Mucosa of stomach (tissue), 1 donor: Measurements from ENCODE around the gene ROCK1.
"Not testable (repeated sequence)": the region's sequence is repeated elsewhere in the genome, so short reads cannot be mapped to it uniquely, and the experiment has no call there.

Experiments used
- H3K27me3 ChIP-seq: one replicate; pipeline ENCODE4 v1.7.0; 2013; ENCODE audit warnings: mild to moderate bottlenecking, low read length; ENCODE audit not compliant: control insufficient read depth, insufficient read depth
- H3K36me3 ChIP-seq: one replicate; pipeline ENCODE4 v1.7.0; 2013; ENCODE audit warnings: low read length; ENCODE audit not compliant: control insufficient read depth, insufficient read depth
- H3K4me1 ChIP-seq: one replicate; pipeline ENCODE4 v1.7.0; 2013; ENCODE audit warnings: mild to moderate bottlenecking, low read length; ENCODE audit not compliant: control insufficient read depth, insufficient read depth
- H3K4me3 ChIP-seq: one replicate; pipeline ENCODE4 v1.7.0; 2013; ENCODE audit warnings: low read length
- H3K9ac ChIP-seq: one replicate; pipeline ENCODE4 v1.7.0; 2013; ENCODE audit warnings: mild to moderate bottlenecking, low read length, moderate library complexity
- H3K9me3 ChIP-seq: one replicate; pipeline ENCODE4 v1.7.0; 2013; ENCODE audit warnings: mild to moderate bottlenecking, low read length, moderate library complexity; ENCODE audit not compliant: control insufficient read depth
- donor health status: Pancreatic carcinoma.

Gene ROCK1

GRCh38 chr18:21111346-21112139 lies at the start of gene ROCK1:
ROCK1 (minus strand) TSS chr18:21111813; CDS start chr18:21110910, 903 bp downstream.
- H3K4me1 ChIP-seq: peaks cover 25% of the 10 kb centered on the region
- H3K9ac ChIP-seq: peak within 1 kb of the TSS; percentile 95
- peak within 1 kb of the TSS; percentile 85 for H3K4me3 ChIP-seq
- no peaks in the 10 kb centered on the region for H3K27me3 ChIP-seq
- H3K36me3 ChIP-seq: no peaks in the 10 kb centered on the region
- H3K9me3 ChIP-seq: no peaks in the 10 kb centered on the region

- Histone ChIP-seq H3K36me3 (no peaks in the 10 kb centered on the region), H3K9me3 (no peaks in the 10 kb centered on the region), H3K4me3 (no peak overlapping the region), H3K27me3 (no peaks in the 10 kb centered on the region), H3K4me1 (no peaks in the 10 kb centered on the region), H3K9ac (no peak overlapping the region)
Observed at GRCh38 chr18:21155443-21155842, 43.8 kb upstream of the ROCK1 start.

- Histone ChIP-seq H3K4me3 (no peak overlapping the region), H3K9ac (no peak overlapping the region), H3K4me1 (no peaks in the 10 kb centered on the region), H3K9me3 (no peaks in the 10 kb centered on the region), H3K36me3 (no peaks in the 10 kb centered on the region), H3K27me3 (no peaks in the 10 kb centered on the region)
Observed at GRCh38 chr18:21146016-21146415, 34.4 kb upstream of the ROCK1 start.

DNA sequence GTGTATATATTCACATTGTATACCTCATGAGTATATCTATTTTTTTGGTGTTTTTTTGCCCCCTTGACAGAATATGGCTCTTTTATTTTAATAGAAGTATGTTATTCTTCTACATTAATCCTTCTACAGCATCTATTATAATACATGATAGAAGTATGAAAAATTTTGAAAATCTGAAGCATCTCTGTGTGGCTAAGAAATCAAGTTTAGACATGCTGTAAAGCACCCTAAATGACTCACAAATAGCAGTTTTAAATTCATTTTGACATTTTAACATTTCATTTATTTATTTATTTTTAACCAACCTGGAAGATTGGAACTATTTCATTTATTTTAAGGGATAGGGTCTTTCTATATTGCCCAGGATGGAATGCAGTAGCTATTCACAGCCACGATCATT lies 33.8 kb upstream of the ROCK1 start:
- no peak overlapping the region for H3K4me3 ChIP-seq
- H3K9me3 ChIP-seq: no peaks in the 10 kb centered on the region
- no peaks in the 10 kb centered on the region for H3K4me1 ChIP-seq
- H3K9ac ChIP-seq: no peak overlapping the region
- no peaks in the 10 kb centered on the region for H3K27me3 ChIP-seq
- no peaks in the 10 kb centered on the region for H3K36me3 ChIP-seq

- H3K9me3 ChIP-seq: no peaks in the 10 kb centered on the region
- no peaks in the 10 kb centered on the region for H3K27me3 ChIP-seq
- no peaks in the 10 kb centered on the region for H3K4me1 ChIP-seq
- H3K4me3 ChIP-seq: no peak overlapping the region
- no peaks in the 10 kb centered on the region for H3K36me3 ChIP-seq
- H3K9ac ChIP-seq: no peak overlapping the region
Observed at GRCh38 chr18:21141668-21142422, 30.2 kb upstream of the ROCK1 start.

DNA sequence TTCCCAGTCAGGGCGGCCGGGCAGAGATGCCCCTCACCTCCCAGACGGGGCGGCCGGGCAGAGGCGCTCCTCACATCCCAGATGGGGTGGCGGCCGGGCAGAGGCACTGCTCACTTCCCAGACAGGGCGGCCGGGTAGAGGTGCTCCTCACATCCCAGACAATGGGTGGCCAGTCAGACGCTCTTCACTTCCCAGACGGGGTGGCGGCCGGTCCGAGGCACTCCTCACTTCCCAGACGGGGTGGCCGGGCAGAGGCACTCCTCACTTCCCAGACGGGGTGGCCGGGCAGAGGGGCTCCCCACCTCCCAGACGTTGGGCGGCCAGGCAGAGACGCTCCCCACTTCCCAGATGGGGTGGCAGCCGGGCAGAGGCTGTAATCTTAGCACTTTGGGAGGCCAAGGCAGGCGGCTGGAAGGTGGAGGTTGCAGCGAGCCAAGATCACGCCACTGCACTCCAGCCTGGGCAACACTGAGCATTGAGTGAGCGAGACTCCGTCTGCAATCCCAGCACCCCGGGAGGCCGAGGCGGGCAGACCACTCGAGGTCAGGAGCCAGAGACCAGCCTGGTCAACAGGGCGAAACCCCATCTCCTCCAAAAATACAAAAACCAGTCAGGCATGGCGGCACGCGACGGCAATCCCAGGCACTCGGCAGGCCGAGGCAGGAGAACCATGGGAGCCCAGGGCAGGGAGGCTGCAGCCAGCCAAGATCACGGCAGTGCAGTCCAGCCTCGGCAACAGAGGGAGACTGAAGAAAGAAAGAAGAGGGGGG lies 26.3 kb upstream of the ROCK1 start:
- not testable (repeated sequence) for H3K9me3 ChIP-seq, H3K27me3 ChIP-seq, H3K9ac ChIP-seq, H3K36me3 ChIP-seq, H3K4me1 ChIP-seq, H3K4me3 ChIP-seq

GRCh38 chr18:21134895-21135294 lies 23.3 kb upstream of the ROCK1 start:
- H3K4me3 ChIP-seq: no peak overlapping the region
- no peaks in the 10 kb centered on the region for H3K36me3 ChIP-seq

DNA sequence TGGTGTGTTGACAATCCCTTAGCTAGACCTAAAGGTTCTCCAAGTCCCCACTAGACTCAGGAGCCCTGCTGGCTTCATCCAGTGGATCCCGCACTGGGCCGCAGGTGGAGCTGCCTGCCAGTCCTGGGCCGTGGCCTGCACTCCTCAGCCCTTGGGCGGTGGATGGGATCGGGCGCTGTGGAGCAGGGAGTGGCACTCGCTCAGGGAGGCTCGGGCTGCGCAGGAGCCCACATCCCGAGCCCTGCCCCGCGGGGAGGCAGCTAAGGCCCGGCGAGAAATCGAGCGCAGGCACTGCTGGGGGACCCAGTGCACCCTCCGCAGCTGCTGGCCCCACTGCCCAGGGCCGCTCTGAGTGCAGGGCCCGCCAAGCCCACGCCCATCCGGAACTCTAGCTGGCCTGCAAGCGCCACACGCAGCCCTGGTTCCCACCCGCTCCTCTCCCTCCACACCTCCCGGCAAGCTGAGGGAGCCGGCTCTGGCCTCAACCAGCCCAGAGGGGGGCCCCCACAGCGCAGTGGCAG lies 20.8 kb upstream of the ROCK1 start:
- H3K4me1 ChIP-seq: no peaks in the 10 kb centered on the region
- H3K36me3 ChIP-seq: no peaks in the 10 kb centered on the region
- no peak overlapping the region for H3K9ac ChIP-seq
- no peak overlapping the region for H3K4me3 ChIP-seq
- H3K27me3 ChIP-seq: no peaks in the 10 kb centered on the region
- no peaks in the 10 kb centered on the region for H3K9me3 ChIP-seq

More at GRCh38 chr18:21134895-21135294, 23.3 kb upstream of the ROCK1 start:
- Histone ChIP-seq H3K27me3 (no peaks in the 10 kb centered on the region), H3K4me1 (no peaks in the 10 kb centered on the region), H3K9me3 (no peaks in the 10 kb centered on the region), H3K9ac (no peak overlapping the region)

GRCh38 chr18:21131698-21132227 lies 20.1 kb upstream of the ROCK1 start:
- no peak overlapping the region for H3K4me3 ChIP-seq
- H3K27me3 ChIP-seq: no peaks in the 10 kb centered on the region
- H3K9me3 ChIP-seq: no peaks in the 10 kb centered on the region
- no peaks in the 10 kb centered on the region for H3K4me1 ChIP-seq
- no peak overlapping the region for H3K9ac ChIP-seq
- H3K36me3 ChIP-seq: no peaks in the 10 kb centered on the region

GRCh38 chr18:21129566-21130216 lies 18.1 kb upstream of the ROCK1 start:
- no peaks in the 10 kb centered on the region for H3K36me3 ChIP-seq
- H3K9me3 ChIP-seq: no peaks in the 10 kb centered on the region
- no peaks in the 10 kb centered on the region for H3K27me3 ChIP-seq
- H3K4me1 ChIP-seq: no peaks in the 10 kb centered on the region
- no peak overlapping the region for H3K4me3 ChIP-seq
- H3K9ac ChIP-seq: no peak overlapping the region

- no peaks in the 10 kb centered on the region for H3K27me3 ChIP-seq
- H3K9ac ChIP-seq: no peak overlapping the region
- no peaks in the 10 kb centered on the region for H3K9me3 ChIP-seq
- H3K4me1 ChIP-seq: no peaks in the 10 kb centered on the region
- no peaks in the 10 kb centered on the region for H3K36me3 ChIP-seq
- no peak overlapping the region for H3K4me3 ChIP-seq
Observed at GRCh38 chr18:21123290-21123926, 11.8 kb upstream of the ROCK1 start.
